ENCODE results near the gene SLAMF7.
"Not testable (repeated sequence)": the region's sequence is repeated elsewhere in the genome, so short reads cannot be mapped to it uniquely, and the experiment has no call there.

Gene SLAMF7

DNA sequence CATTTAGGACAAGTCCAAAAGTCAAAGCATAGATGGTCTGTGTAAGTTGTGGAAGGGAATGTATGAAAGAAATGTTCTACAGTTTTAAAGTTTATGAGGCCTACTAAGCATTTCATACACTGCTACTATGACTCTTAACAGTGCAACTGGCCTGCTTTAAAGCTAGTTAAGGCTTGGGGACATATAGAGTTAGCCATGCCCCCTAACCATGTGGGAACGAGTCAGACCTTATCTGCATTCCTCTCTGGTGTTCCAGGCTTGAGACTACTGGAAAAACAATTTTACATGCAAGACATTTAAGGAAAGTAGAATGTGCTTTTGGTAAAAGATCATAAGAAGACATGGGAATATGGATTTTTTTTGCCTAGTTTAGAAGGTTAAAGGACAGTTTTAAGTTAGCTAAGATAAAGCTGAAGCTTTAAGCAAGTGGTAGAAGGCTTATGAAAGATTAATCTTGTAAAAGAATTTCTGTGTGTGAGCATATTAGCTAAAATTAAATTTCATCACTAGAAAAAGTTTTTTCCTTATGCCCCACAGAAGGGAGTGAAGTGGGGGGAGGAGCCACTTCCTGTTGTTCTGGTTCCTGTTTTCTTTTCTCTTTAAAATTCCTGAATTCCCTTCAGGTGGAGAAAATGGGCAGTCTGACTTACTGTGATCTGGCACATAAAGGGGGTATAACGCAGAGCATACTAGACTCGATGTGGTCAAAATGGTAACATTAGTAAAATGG lies 18.5 kb upstream of the SLAMF7 start:
- DNase-seq = no peak

DNA sequence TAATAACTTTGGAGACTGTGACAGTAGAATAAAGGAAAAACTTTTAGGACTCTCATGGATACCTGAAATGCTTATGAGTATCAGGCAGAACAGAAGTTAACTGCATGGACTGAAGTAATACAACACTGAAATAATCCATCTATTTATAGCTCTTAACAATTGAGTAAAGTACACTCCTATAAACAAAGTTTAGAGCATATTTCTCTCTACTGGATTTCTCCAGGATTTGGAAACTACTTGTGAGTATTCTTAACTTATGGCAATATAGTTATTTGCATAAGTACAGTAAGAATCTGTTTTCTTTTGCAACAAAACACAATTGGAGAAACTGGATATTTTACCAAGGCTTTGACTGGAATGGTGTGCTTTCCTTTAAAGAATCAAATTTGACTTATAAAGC lies 17.6 kb upstream of the SLAMF7 start:
- no peak for DNase-seq

DNA sequence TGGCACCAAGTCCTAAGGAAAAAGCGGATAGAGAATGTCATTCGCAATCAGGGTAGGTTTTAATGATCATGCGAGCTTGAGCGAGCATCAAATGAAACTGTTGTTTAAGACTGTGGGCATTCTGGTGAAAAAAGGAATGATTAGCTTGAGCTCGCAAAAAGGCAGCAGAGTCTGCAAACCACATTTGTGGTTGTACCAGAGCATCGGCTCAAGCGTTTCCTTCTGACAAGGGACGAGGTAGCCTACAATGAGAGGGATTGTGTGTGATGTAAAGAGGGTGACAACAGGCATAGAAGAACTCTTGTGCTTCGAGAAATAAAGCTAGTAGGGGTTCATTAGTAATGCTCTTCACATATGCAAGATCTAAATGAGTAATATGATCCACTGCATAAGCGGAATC lies 16.3 kb upstream of the SLAMF7 start:
- DNase-seq = peak in 1 of 56 donors; percentile 1

DNA sequence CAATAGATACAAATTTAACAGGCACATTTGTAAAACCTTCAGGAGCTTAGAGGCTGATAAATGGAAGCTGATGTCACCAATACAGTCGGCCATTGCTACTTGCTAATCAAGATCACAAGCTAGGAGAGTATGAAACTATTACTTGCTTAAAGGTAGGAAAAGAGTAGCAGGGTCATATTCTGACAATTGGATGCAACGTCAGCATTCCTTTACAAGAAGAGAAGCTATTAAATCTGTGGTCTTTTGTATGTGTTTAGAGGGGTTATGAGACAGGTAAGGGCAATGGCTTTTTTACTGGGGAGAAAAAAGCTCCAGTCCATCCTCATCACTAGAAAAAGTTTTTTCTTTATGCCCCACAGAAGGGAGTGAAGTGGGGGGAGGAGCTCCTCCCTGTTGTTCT lies 15.7 kb upstream of the SLAMF7 start:
- no peak for DNase-seq

DNA sequence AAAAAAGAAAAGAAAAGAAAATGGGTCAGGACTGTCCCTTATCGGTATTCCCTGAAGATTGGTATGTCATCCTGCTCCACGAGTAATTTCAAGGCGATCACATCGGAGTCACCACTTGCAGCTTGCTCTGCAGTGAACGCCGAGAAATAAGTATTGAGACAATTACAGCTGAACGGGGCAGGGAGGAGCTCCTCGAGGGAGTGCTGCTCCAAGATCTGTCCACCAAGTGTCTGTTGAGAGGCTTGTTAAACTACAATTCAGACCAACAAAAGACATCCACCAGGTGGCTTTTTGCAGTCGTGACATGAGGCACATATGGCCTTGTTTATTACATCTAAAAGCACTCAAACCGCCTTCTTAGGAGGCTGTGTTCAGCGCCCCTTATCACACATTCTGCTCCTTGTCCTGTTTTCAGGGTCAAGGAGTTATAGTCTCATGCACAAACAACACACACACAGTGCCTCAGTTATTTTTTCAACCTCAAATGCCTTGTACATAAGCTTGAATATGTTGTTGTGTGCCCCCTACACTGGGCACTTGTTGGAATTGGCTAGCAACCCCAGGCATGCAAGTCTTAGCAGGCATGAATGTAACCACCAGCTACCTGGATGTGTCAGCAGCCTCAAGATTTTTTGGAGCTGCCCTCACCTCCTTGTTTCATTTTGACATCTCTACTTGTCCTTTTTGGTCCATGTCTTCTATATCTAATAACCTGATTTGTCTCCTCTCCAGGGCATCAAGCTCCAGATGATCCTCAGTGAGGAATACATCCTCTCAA lies 14.4 kb upstream of the SLAMF7 start:
- DNase-seq = no peak

DNA sequence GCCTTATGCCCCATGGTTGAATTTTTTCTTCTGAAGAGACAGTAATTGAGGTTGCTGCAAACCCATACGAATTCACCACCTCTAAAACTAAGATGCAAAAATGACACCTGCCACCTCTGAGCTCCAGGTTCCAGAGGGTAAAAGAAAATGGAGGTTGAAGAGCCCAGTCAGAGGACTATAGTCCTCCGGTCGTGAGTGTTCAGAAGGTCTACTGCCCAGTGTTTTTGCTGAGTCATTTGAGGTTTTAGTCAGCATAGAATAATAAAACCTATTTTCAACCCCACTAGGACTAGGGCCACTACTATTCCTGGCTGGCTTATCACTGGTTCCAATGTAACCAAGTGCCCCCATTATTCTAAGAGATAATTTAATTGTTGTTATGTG lies 12.9 kb upstream of the SLAMF7 start:
- DNase-seq = no peak

DNA sequence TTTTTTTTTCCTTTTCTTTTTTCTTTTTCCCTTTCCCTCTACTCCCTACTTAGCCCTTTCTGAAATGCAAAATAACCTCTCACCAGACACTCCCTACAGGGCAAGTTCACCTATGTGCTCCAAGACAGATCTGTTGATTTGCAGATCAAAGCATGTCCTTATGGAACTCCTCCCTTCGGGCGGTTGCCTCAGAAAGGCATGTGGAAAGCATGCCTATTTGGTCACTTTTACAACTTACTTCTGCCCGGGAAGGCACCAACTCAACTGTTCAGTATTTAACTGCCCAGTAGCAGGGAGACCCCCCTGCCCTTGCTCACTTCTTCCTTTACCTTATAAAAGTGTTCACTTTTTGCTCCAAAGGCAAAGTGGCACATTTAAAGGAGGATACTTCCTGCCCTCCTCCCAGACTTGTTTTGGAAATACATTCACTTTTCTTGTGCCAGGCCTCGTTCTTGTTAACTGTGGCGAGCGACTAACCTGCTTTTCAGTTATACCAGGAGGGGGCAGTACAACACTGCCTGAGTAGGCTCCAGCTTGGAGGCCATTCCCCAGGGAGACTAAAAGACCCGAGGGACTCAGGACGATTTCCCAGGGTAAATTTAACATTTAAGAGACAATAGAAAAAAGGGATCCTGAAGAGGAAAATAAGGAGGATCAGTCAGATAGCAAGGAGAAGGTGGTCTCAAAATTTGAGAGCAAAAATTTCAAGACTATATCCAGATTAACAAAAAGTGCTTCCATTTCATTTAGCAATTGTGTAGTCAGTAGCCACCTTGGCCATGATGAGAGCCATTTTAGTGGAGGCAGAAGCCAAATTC lies 12.3 kb upstream of the SLAMF7 start:
- peak in 43 of 56 donors; percentile 1 to 60 (median 21) for DNase-seq

DNA sequence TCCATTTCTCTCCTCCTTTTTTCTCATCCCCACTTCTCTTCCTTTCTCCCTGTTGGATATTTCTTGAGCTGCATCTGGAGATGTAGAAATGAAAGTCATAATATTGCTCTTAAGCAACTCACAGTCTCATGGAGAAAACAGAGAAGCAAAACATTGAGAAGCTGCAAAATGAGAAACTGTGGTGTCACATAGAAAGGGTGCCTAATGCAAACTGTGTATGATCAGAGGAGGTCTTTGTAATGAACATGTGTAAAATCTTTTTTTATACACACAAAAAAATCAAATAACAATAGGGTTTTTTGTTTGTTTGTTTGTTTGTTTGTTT lies 11.8 kb upstream of the SLAMF7 start:
- no peak for DNase-seq

DNA sequence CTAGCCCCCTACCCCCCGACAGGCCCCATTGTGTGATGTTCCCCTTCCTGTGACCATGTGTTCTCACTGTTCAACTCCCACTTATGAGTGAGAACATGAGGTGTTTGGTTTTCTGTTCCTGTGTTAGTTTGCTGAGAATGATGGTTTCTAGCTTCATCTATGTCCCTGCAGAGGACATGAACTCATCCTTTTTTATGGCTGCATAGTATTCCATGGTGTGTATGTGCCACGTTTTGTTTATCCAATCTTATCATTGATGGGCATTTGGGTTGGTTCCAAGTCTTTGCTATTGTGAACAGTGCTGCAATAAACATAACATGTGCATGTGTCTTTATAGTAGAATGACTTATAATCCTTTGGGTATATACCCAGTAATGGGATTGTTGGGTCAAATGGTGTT lies 7.5 kb upstream of the SLAMF7 start:
- DNase-seq = not testable (repeated sequence)

DNA sequence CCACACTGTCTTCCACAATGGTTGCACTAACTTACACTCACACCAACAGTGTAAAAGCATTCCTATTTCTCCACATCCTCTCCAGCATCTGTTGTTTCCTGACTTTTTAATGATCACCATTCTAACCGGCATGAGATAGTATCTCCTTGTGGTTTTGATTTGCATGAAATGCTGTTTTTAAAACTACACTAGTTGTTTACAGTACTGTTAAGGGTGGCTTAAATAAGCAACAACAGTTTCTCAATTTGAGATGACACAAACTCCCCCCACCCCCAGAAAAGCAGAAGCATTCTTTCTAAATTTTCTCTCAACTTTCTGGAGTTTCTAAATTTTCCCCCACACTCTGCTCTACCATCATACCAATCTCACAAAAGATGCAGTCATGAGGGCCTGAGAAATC lies 7.1 kb upstream of the SLAMF7 start:
- DNase-seq = peak in 1 of 56 donors; percentile 14

DNA sequence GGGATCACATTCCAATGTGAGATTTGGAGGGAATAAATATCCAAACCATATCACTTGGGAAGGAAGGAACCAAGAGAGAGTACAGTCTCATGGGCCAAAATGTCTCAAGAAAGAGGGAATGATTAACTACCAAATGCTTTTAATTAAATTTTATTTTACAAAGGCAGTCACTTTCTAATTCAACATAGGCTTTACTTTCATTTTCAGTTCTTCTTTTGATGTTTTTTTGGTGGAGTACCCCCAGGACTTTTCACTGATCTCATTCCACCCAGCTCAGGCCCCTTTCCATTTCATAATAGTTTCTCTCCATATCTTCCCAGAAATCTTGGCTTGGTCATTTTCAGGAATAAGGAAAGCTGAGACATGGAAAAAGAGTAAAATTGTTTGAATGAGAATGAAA lies 5.1 kb upstream of the SLAMF7 start:
- DNase-seq = no peak

DNA sequence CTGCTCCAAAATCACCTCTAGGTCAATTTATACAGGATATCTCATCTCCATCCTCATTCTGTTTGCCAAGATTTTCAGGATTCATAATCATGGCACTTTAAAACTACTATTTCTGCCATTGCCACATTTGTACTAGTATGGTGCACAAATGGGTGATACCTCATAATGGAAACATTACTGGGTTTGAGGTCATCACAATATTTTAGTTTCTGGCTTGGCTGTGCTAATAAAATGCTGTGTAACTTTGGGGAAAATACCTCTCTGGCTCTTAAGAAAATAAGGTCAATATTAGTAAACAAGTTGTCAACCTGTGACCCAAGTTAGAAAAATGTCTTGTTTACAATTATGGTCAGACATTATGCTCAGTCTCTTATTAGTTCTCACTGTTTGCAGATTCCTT lies 4.7 kb upstream of the SLAMF7 start:
- no peak for DNase-seq

DNA sequence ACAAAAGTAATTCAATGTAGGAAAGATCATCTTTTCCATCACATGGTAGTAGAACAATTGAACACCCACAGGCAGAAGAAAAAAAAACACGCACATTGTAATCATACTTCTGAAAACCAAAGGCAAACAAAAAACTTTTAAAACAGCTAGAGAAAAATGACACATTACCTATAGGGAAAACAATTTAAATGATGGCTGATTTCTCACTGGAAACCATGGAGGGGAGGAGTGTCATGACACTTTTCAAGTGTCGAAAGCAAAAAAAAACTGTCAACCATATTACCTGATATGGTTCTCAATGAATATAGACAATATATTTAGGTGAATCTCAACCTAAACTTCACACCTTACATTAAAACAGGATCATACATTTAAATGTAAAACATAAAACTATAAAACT lies 776 bp upstream of the SLAMF7 start:
- no peak for DNase-seq

DNA sequence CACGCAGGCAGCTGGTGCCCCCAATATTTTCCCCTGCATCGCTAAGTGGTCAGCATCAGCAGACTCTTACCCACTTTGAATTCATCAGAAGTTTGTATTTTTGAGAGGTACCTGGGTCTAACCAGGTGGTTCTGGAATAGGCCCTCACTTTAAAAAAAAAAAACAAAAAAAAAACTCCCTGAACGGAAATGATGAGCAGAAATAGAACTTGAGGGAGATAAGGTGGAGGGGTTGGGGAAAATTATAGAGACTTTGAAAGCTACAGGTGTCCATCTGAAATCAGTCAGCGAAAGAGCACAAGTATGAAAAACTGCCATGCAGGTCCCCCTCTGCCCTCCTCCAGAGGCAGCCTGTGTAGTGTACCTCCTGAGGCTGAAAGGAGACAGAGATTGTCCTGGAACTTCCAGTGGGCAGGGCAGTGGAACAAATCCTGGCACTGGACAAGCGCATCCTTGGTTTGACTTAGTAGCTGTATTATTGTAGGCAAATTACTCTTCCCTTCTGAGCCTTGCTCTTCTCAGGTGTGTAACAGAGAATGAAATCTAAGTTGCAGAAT lies 1.2 kb downstream of the SLAMF7 start:
- no peak for DNase-seq

DNA sequence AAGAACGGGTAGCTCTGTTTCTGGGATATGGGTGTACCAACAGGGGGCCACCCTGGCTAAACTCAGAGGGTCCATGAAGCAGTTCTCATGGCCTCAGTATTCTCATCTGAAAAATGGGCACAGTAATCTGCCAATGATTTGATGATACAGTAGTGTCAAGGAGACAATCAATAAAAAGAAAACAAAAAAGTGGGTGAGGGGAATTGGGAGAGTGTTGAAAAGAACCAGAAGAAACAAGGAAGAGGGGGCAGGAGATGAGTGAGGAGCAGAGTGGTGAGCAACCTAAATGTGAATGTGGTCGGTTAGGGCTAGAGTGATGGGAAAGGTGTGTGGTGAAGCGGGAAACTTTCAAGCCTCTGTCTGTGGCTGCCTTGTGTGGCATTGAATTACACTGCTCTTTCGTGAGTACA lies 2.0 kb downstream of the SLAMF7 start:
- DNase-seq = no peak

DNA sequence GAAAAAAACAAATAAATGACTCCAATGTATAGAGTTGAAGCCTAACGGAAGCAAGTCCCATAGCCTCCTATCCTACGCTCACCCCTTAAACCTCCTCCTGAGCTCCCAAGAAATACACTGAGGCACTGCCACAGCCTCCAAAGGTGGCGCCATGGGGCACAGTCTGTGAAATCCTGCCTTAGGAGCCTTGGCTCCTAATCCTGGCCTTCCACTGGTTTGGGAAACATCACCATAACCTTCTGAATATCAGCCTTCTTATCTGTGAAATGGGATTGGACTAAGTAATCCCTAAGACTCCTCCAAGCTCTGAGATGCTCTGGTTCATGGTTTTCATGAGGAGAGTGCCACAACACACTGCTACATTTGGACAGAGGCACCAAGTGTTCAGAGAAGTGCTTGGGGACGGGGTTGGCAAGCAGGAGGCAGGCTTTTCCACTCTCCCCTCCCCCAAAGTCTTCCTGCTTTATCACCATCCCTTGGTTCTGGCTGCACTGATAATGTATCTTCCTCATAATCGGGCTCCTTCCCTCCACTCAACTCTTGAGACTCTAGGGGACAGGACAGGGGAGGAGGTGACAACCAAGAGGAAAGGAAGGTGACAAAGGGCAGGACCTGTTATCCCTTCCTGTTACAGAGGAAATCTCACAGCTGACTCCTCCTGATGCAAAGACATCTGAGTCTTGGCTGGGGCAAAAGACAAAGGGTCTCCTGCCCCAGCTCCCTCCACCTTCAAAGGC lies 2.7 kb downstream of the SLAMF7 start:
- DNase-seq = no peak

DNA sequence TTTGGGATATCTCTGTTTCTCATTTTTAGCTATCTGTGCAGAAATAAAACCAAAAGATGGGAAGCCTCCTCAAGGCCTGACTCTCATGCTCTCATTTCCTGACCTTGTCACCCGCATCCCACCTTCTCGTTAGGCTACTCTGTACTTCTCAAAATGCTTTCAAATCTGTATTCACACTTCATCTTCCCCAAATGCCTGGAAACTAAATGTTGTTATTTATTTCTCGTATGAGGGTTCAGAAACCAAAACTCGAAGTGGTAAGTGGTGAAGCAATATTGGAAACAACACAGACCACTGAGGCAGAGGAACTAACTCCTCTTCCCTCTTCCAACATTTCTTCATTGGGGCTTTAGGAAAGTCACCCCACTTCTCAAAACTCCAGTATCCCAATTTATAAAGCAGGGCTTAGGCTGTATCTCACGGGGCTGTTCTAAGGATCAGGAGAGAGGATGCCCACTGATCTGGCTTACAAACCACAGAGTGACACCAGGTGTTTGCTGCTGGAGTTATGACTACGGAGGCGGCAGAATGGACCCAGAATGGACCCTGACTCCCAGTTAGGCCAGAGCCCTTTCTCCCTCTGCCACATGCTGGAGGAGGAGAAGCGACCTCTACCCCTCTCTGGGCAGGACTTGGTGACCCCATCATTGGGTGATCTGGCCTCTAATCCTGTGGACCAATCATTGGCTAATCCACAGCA lies 3.5 kb downstream of the SLAMF7 start:
- DNase-seq = no peak

DNA sequence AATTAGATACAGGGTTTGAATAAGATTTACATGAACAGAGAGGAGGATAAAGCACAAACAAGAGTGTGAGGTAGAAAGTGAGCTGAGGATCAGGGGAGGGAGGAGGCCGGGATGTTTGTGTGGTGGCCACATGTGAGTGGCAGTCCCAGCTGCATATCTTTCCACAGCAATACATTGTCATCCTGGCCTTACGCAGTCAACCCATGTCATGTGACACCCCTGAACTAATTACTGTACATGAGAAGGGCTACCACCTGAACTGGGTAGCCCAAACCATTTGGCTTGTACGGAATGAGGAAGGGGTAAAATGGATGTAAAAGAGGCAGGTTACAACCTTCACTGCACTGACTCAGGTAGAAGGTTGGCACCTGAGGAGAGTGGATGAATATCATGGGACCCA lies 4.2 kb downstream of the SLAMF7 start:
- no peak for DNase-seq

DNA sequence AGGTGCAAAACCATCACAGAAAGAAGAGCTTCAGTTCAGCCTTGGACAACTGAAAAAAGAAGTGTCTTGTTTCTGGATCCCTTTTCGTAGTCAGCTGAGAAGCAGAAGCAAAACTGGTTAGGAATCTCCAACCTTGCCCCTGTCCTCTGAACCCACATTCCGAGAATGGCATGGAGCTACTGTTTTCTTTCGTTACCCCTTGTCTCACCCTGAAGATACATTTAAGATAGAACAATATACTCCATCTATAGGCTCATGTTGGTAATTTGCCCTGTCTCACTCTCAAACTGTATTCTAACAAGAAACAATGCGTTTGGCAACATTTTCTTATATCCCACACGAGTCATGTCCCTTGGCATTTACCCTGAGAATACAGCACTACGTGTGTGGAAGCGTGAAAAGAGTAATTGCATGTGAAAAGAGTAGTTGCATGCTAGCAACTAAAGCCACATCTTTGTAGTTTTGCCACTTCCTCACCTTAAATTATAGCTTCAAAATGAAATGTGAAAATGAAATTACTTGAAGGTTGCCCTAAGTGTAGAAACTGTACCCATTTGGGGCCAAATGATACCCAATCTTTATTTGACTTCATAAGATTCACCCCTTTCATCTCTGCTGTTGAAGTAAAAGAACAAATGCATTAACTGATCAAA lies 5.3 kb downstream of the SLAMF7 start:
- DNase-seq = no peak

DNA sequence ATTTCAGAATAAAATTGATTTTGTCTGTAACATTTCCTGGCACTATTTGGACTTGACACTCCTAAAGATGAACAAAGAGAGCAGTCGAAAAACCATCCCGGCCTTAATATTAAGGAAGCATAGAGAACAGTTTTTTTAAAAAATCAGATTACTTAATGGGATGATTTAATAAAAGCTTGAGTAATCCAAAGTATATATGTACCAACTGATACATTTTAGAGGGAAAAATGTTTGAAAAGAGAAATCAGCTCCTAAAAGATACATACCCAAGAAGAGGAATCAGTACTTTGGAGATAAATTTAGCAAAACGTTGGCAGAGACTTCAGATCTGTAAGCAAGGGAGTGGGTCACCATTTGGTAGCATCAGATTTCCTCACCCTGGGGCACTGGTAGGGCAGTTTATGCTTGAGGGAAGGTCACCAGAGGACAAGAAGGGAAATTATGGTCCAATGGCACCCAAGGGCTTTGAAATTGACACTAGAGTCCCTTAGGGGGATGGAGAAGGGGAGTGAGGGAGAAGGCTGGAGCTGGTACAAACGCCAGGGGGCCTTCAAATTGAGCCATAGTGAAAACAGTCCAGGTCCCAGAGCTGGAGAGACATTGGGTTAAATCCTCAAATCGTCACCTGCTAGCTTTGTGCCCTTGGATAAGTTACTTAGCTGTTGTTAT lies 5.9 kb downstream of the SLAMF7 start:
- DNase-seq = no peak
